ENCODE measurements around the gene MPPED2.

DNA sequence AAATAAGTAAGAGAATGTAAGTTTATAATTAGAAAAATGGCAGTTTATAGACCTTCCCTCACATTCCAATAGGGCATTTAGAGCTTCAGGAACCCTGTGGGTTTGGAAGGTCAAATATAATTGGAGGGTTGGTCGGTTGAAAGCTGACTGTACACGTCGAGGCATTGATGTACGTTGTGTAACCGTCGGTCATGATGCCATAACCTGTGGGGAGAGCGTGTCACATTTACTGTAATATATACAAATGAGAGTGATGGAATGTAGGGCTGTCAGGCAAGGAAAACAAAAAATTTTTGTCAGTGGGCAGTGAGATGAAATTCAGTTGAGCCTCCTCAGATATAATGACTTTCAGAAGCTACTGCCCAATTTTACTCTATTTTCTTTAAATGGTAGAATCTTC, 174.8 kb downstream of the MPPED2 start:
- TF ChIP-seq EGR1 (IDR thresholded peaks at IDR 0.05; ENCODE audit: borderline replicate concordance in 1 of 2, low read depth in 2 of 2, low read length in 2 of 2), result no peak
- no peak for TF ChIP-seq SMC3 (IDR thresholded peaks at IDR 0.05; ENCODE audit: borderline replicate concordance, low read length)
- TF ChIP-seq, protein P1, sequence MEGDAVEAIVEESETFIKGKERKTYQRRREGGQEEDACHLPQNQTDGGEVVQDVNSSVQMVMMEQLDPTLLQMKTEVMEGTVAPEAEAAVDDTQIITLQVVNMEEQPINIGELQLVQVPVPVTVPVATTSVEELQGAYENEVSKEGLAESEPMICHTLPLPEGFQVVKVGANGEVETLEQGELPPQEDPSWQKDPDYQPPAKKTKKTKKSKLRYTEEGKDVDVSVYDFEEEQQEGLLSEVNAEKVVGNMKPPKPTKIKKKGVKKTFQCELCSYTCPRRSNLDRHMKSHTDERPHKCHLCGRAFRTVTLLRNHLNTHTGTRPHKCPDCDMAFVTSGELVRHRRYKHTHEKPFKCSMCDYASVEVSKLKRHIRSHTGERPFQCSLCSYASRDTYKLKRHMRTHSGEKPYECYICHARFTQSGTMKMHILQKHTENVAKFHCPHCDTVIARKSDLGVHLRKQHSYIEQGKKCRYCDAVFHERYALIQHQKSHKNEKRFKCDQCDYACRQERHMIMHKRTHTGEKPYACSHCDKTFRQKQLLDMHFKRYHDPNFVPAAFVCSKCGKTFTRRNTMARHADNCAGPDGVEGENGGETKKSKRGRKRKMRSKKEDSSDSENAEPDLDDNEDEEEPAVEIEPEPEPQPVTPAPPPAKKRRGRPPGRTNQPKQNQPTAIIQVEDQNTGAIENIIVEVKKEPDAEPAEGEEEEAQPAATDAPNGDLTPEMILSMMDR (IDR thresholded peaks at IDR 0.05 in 2 of 3, conservative IDR thresholded peaks at IDR 0.05 in 1 of 3; ENCODE audit: control insufficient read depth in 2 of 3, extremely low read depth in 1 of 3, insufficient read depth in 1 of 3, low read depth in 3 of 3, low read length in 3 of 3), result no peak

Data from GM12878 (cell line).